ENCODE data around the gene RTL10.

RTL10 gene

GRCh38 chr22:19868773-19869471 is 14.2 kb upstream of the RTL10 start:
- no peaks in the 10 kb centered on the region for H3K4me1 ChIP-seq (ENCODE audit: control insufficient read depth, insufficient read depth, low read length)
- H3K9ac ChIP-seq (ENCODE audit: low read length in 2 of 2): no peak overlapping the region
- H3K4me3 ChIP-seq (ENCODE audit: low read length in 2 of 2): no peak overlapping the region
- no peak overlapping the region for H3K27ac ChIP-seq (ENCODE audit: low read length)
- no peaks in the 10 kb centered on the region for H3K27me3 ChIP-seq (ENCODE audit: control insufficient read depth in 1 of 2, insufficient read depth in 2 of 2, low read length in 2 of 2)
- H3K36me3 ChIP-seq (ENCODE audit: control insufficient read depth in 2 of 2, insufficient read depth in 2 of 2, low read length in 2 of 2): no peaks in the 10 kb centered on the region
- no peaks in the 10 kb centered on the region for H3K9me3 ChIP-seq (ENCODE audit: control insufficient read depth in 2 of 2, low read length in 2 of 2)

GRCh38 chr22:19868333-19868732 is 13.7 kb upstream of the RTL10 start:
- no peak overlapping the region for H3K9ac ChIP-seq (ENCODE audit: low read length in 2 of 2)
- no peak overlapping the region for H3K4me3 ChIP-seq (ENCODE audit: low read length in 2 of 2)
- H3K4me1 ChIP-seq (ENCODE audit: control insufficient read depth, insufficient read depth, low read length): no peaks in the 10 kb centered on the region
- no peaks in the 10 kb centered on the region for H3K27me3 ChIP-seq (ENCODE audit: control insufficient read depth in 1 of 2, insufficient read depth in 2 of 2, low read length in 2 of 2)
- no peaks in the 10 kb centered on the region for H3K36me3 ChIP-seq (ENCODE audit: control insufficient read depth in 2 of 2, insufficient read depth in 2 of 2, low read length in 2 of 2)
- no peaks in the 10 kb centered on the region for H3K9me3 ChIP-seq (ENCODE audit: control insufficient read depth in 2 of 2, low read length in 2 of 2)
- no peak overlapping the region for H3K27ac ChIP-seq (ENCODE audit: low read length)

- no peaks in the 10 kb centered on the region for H3K4me1 ChIP-seq (ENCODE audit: control insufficient read depth, insufficient read depth, low read length)
- no peak overlapping the region for H3K9ac ChIP-seq (ENCODE audit: low read length in 2 of 2)
- H3K27ac ChIP-seq (ENCODE audit: low read length): no peak overlapping the region
- no peaks in the 10 kb centered on the region for H3K27me3 ChIP-seq (ENCODE audit: control insufficient read depth in 1 of 2, insufficient read depth in 2 of 2, low read length in 2 of 2)
- H3K36me3 ChIP-seq (ENCODE audit: control insufficient read depth in 2 of 2, insufficient read depth in 2 of 2, low read length in 2 of 2): no peaks in the 10 kb centered on the region
- H3K4me3 ChIP-seq (ENCODE audit: low read length in 2 of 2): no peak overlapping the region
- no peaks in the 10 kb centered on the region for H3K9me3 ChIP-seq (ENCODE audit: control insufficient read depth in 2 of 2, low read length in 2 of 2)
Observed at GRCh38 chr22:19867617-19868016, 12.9 kb upstream of the RTL10 start.

- Histone ChIP-seq H3K9ac (ENCODE audit: low read length in 2 of 2) (no peak overlapping the region), H3K27me3 (ENCODE audit: control insufficient read depth in 1 of 2, insufficient read depth in 2 of 2, low read length in 2 of 2) (no peaks in the 10 kb centered on the region), H3K27ac (ENCODE audit: low read length) (no peak overlapping the region), H3K36me3 (ENCODE audit: control insufficient read depth in 2 of 2, insufficient read depth in 2 of 2, low read length in 2 of 2) (no peaks in the 10 kb centered on the region), H3K4me3 (ENCODE audit: low read length in 2 of 2) (no peak overlapping the region), H3K9me3 (ENCODE audit: control insufficient read depth in 2 of 2, low read length in 2 of 2) (no peaks in the 10 kb centered on the region), H3K4me1 (ENCODE audit: control insufficient read depth, insufficient read depth, low read length) (no peaks in the 10 kb centered on the region)
Observed at GRCh38 chr22:19866665-19867009, 12.0 kb upstream of the RTL10 start.

- no peaks in the 10 kb centered on the region for H3K4me1 ChIP-seq (ENCODE audit: control insufficient read depth, insufficient read depth, low read length)
- no peaks in the 10 kb centered on the region for H3K27me3 ChIP-seq (ENCODE audit: control insufficient read depth in 1 of 2, insufficient read depth in 2 of 2, low read length in 2 of 2)
- H3K27ac ChIP-seq (ENCODE audit: low read length): no peak overlapping the region
- H3K36me3 ChIP-seq (ENCODE audit: control insufficient read depth in 2 of 2, insufficient read depth in 2 of 2, low read length in 2 of 2): no peaks in the 10 kb centered on the region
- no peaks in the 10 kb centered on the region for H3K9me3 ChIP-seq (ENCODE audit: control insufficient read depth in 2 of 2, low read length in 2 of 2)
- no peak overlapping the region for H3K4me3 ChIP-seq (ENCODE audit: low read length in 2 of 2)
- H3K9ac ChIP-seq (ENCODE audit: low read length in 2 of 2): no peak overlapping the region
Observed at GRCh38 chr22:19865141-19865829, 10.6 kb upstream of the RTL10 start.

- H3K36me3 ChIP-seq (ENCODE audit: control insufficient read depth in 2 of 2, insufficient read depth in 2 of 2, low read length in 2 of 2): no peaks in the 10 kb centered on the region
- no peaks in the 10 kb centered on the region for H3K4me1 ChIP-seq (ENCODE audit: control insufficient read depth, insufficient read depth, low read length)
- H3K9ac ChIP-seq (ENCODE audit: low read length in 2 of 2): no peak overlapping the region
- H3K27me3 ChIP-seq (ENCODE audit: control insufficient read depth in 1 of 2, insufficient read depth in 2 of 2, low read length in 2 of 2): no peaks in the 10 kb centered on the region
- H3K9me3 ChIP-seq (ENCODE audit: control insufficient read depth in 2 of 2, low read length in 2 of 2): no peaks in the 10 kb centered on the region
- no peak overlapping the region for H3K27ac ChIP-seq (ENCODE audit: low read length)
- H3K4me3 ChIP-seq (ENCODE audit: low read length in 2 of 2): no peak overlapping the region
Observed at GRCh38 chr22:19864538-19865106, 9.9 kb upstream of the RTL10 start.

GRCh38 chr22:19863571-19863970 is 8.9 kb upstream of the RTL10 start:
- no peak overlapping the region for H3K4me3 ChIP-seq (ENCODE audit: low read length in 2 of 2)
- no peaks in the 10 kb centered on the region for H3K9me3 ChIP-seq (ENCODE audit: control insufficient read depth in 2 of 2, low read length in 2 of 2)

GRCh38 chr22:19862619-19863246 is 8.1 kb upstream of the RTL10 start:
- Histone ChIP-seq H3K9me3 (ENCODE audit: control insufficient read depth in 2 of 2, low read length in 2 of 2) (no peaks in the 10 kb centered on the region), H3K4me1 (ENCODE audit: control insufficient read depth, insufficient read depth, low read length) (no peaks in the 10 kb centered on the region), H3K27me3 (ENCODE audit: control insufficient read depth in 1 of 2, insufficient read depth in 2 of 2, low read length in 2 of 2) (no peaks in the 10 kb centered on the region), H3K36me3 (ENCODE audit: control insufficient read depth in 2 of 2, insufficient read depth in 2 of 2, low read length in 2 of 2) (no peaks in the 10 kb centered on the region), H3K9ac (ENCODE audit: low read length in 2 of 2) (no peak overlapping the region), H3K27ac (ENCODE audit: low read length) (no peak overlapping the region), H3K4me3 (ENCODE audit: low read length in 2 of 2) (no peak overlapping the region)

More at GRCh38 chr22:19863571-19863970, 8.9 kb upstream of the RTL10 start:
- Histone ChIP-seq H3K36me3 (ENCODE audit: control insufficient read depth in 2 of 2, insufficient read depth in 2 of 2, low read length in 2 of 2) (no peaks in the 10 kb centered on the region), H3K9ac (ENCODE audit: low read length in 2 of 2) (no peak overlapping the region), H3K27me3 (ENCODE audit: control insufficient read depth in 1 of 2, insufficient read depth in 2 of 2, low read length in 2 of 2) (no peaks in the 10 kb centered on the region), H3K4me1 (ENCODE audit: control insufficient read depth, insufficient read depth, low read length) (no peaks in the 10 kb centered on the region), H3K27ac (ENCODE audit: low read length) (no peak overlapping the region)

- Histone ChIP-seq H3K4me1 (ENCODE audit: control insufficient read depth, insufficient read depth, low read length) (peaks cover 14% of the 10 kb centered on the region), H3K27ac (ENCODE audit: low read length) (no peak overlapping the region), H3K36me3 (ENCODE audit: control insufficient read depth in 2 of 2, insufficient read depth in 2 of 2, low read length in 2 of 2) (no peaks in the 10 kb centered on the region), H3K9me3 (ENCODE audit: control insufficient read depth in 2 of 2, low read length in 2 of 2) (no peaks in the 10 kb centered on the region), H3K27me3 (ENCODE audit: control insufficient read depth in 1 of 2, insufficient read depth in 2 of 2, low read length in 2 of 2) (no peaks in the 10 kb centered on the region), H3K4me3 (ENCODE audit: low read length in 2 of 2) (no peak overlapping the region), H3K9ac (ENCODE audit: low read length in 2 of 2) (no peak overlapping the region)
Observed at GRCh38 chr22:19859861-19860510, 5.3 kb upstream of the RTL10 start.

GRCh38 chr22:19857382-19857781 is 2.7 kb upstream of the RTL10 start:
- Histone ChIP-seq H3K9ac (ENCODE audit: low read length in 2 of 2) (no peak overlapping the region), H3K27me3 (ENCODE audit: control insufficient read depth in 1 of 2, insufficient read depth in 2 of 2, low read length in 2 of 2) (no peaks in the 10 kb centered on the region)

More at GRCh38 chr22:19857382-19857781, 2.7 kb upstream of the RTL10 start:
- H3K27ac ChIP-seq (ENCODE audit: low read length): no peak overlapping the region
- H3K9me3 ChIP-seq (ENCODE audit: control insufficient read depth in 2 of 2, low read length in 2 of 2): no peaks in the 10 kb centered on the region
- peaks cover 31% of the 10 kb centered on the region for H3K4me1 ChIP-seq (ENCODE audit: control insufficient read depth, insufficient read depth, low read length)
- H3K36me3 ChIP-seq (ENCODE audit: control insufficient read depth in 2 of 2, insufficient read depth in 2 of 2, low read length in 2 of 2): no peaks in the 10 kb centered on the region
- no peak overlapping the region for H3K4me3 ChIP-seq (ENCODE audit: low read length in 2 of 2)

Data from stomach smooth muscle (tissue), 2 donors.